H9 (cell line): Measurements from ENCODE around the gene INPP5J. TPM values are rescaled to one million over a fixed set of nuclear protein-coding genes. Genes with fewer than 3 reads are reported as not detected.

Experiments
- DNase-seq: peaks from one replicate; pipeline ENCODE4 v3.0.0-alpha.2; 2017
- H2AFZ ChIP-seq: one replicate; pipeline ENCODE4 v1.6.1; 2013; ENCODE audit warnings: mild to moderate bottlenecking, low read length, control low read depth, moderate library complexity
- H2AK5ac ChIP-seq: 2 replicates; pipeline ENCODE4 v1.6.1; 2013; ENCODE audit warnings: low read length, control low read depth, mixed read lengths; ENCODE audit not compliant: insufficient read length
- H2BK120ac ChIP-seq: one replicate; pipeline ENCODE4 v1.6.1; 2013; ENCODE audit warnings: low read depth, mild to moderate bottlenecking, low read length, control low read depth, inconsistent platforms; ENCODE audit not compliant: poor library complexity, severe bottlenecking
- H2BK12ac ChIP-seq: 2 replicates; pipeline ENCODE4 v1.6.1; 2013; ENCODE audit warnings: low read length, control low read depth, mixed read lengths, low read depth; ENCODE audit not compliant: insufficient read length
- H2BK15ac ChIP-seq: 2 replicates; pipeline ENCODE4 v1.6.1; 2013; ENCODE audit warnings: low read depth, low read length, control low read depth
- H2BK20ac ChIP-seq: one replicate; pipeline ENCODE4 v1.6.1; 2013; ENCODE audit warnings: low read depth, mild to moderate bottlenecking, low read length, control low read depth, inconsistent platforms; ENCODE audit not compliant: poor library complexity, severe bottlenecking
- H2BK5ac ChIP-seq: 2 replicates; pipeline ENCODE4 v1.6.1; 2013; ENCODE audit warnings: low read length, control low read depth, mixed read lengths; ENCODE audit not compliant: insufficient read length
- H3K14ac ChIP-seq: 2 replicates; pipeline ENCODE4 v1.6.1; 2013; ENCODE audit warnings: low read length, control low read depth; ENCODE audit not compliant: insufficient read depth
- H3K18ac ChIP-seq: 2 replicates; pipeline ENCODE4 v1.6.1; 2013; ENCODE audit warnings: low read depth, mild to moderate bottlenecking, mixed read lengths, low read length, control low read depth; ENCODE audit not compliant: insufficient read length
- H3K23ac ChIP-seq: 2 replicates; pipeline ENCODE4 v1.6.1; 2013; ENCODE audit warnings: low read length, control low read depth, mixed read lengths, low read depth; ENCODE audit not compliant: insufficient read length
- H3K23me2 ChIP-seq: 2 replicates; pipeline ENCODE4 v1.6.1; 2013; ENCODE audit warnings: low read depth, mild to moderate bottlenecking, mixed read lengths, low read length, control low read depth; ENCODE audit not compliant: insufficient read length, poor library complexity, severe bottlenecking
- H3K27ac ChIP-seq: 2 replicates; pipeline ENCODE4 v1.5.1; 2013; ENCODE audit warnings: low read length, control low read depth, mixed read lengths, low read depth; ENCODE audit not compliant: insufficient read length
- H3K27me3 ChIP-seq: 2 replicates; pipeline ENCODE4 v1.6.1; 2013; ENCODE audit warnings: low read length, control low read depth, inconsistent platforms; ENCODE audit not compliant: insufficient read depth
- H3K4ac ChIP-seq: 2 replicates; pipeline ENCODE4 v1.6.1; 2013; ENCODE audit warnings: low read depth, mild to moderate bottlenecking, control low read depth, inconsistent platforms, low read length, moderate library complexity
- H3K4me1 ChIP-seq: 2 replicates; pipeline ENCODE4 v1.6.1; 2013; ENCODE audit warnings: low read length, control low read depth, inconsistent platforms; ENCODE audit not compliant: insufficient read depth
- H3K4me2 ChIP-seq: 2 replicates; pipeline ENCODE4 v1.6.1; 2013; ENCODE audit warnings: low read length, control low read depth, mixed read lengths; ENCODE audit not compliant: insufficient read length, insufficient read depth
- H3K56ac ChIP-seq: 2 replicates; pipeline ENCODE4 v1.6.1; 2013; ENCODE audit warnings: low read depth, mild to moderate bottlenecking, mixed read lengths, low read length, control low read depth; ENCODE audit not compliant: insufficient read length
- H3K79me1 ChIP-seq: 2 replicates; pipeline ENCODE4 v1.6.1; 2013; ENCODE audit warnings: low read depth, mild to moderate bottlenecking, moderate library complexity, low read length, control low read depth, inconsistent platforms; ENCODE audit not compliant: insufficient read depth, poor library complexity, severe bottlenecking
- H3K79me2 ChIP-seq: 2 replicates; pipeline ENCODE4 v1.6.1; 2013; ENCODE audit warnings: low read length, control low read depth, inconsistent platforms; ENCODE audit not compliant: insufficient read depth
- H3K9ac ChIP-seq: 2 replicates; pipeline ENCODE4 v1.6.1; 2013; ENCODE audit warnings: low read length, control low read depth, mixed read lengths; ENCODE audit not compliant: insufficient read length; ENCODE audit errors: extremely low read depth
- H3K9me3 ChIP-seq: one replicate; pipeline ENCODE4 v1.6.1; 2013; ENCODE audit warnings: low read depth, low read length, inconsistent platforms; ENCODE audit not compliant: control insufficient read depth
- H3T11ph ChIP-seq: one replicate; pipeline ENCODE4 v1.6.1; 2013; ENCODE audit warnings: mild to moderate bottlenecking, low read length, control low read depth, inconsistent platforms
- H4K20me1 ChIP-seq: one replicate; pipeline ENCODE4 v1.6.1; 2013; ENCODE audit not compliant: control insufficient read depth, insufficient read length, insufficient read depth
- H4K5ac ChIP-seq: 2 replicates; pipeline ENCODE4 v1.6.1; 2013; ENCODE audit warnings: low read depth, mild to moderate bottlenecking, mixed read lengths, low read length, control low read depth; ENCODE audit not compliant: insufficient read length
- H4K8ac ChIP-seq: replicated peaks from 2 replicates; pipeline ENCODE4 v1.6.1; 2013; ENCODE audit warnings: low read length, control low read depth, mixed read lengths, low read depth; ENCODE audit not compliant: insufficient read length
- H4K91ac ChIP-seq: 2 replicates; pipeline ENCODE4 v1.6.1; 2013; ENCODE audit warnings: low read depth, mild to moderate bottlenecking, moderate library complexity, mixed read lengths, low read length, control low read depth; ENCODE audit not compliant: insufficient read length
- H3K27ac Mint-ChIP-seq, 3 experiments: 2 replicates in 2 of 3; 3 replicates in 1 of 3; pipeline ENCODE4 v1.8.0; 2020 to 2021; ENCODE audit warnings: mixed read lengths in 3 of 3, mild to moderate bottlenecking in 1 of 3, moderate library complexity in 1 of 3
- H3K27me3 Mint-ChIP-seq: 2 replicates; pipeline ENCODE4 v1.8.0; 2021; ENCODE audit warnings: low read depth, mild to moderate bottlenecking, moderate library complexity, mixed read lengths
- H3K36me3 Mint-ChIP-seq, 3 experiments: 2 replicates in 2 of 3; 3 replicates in 1 of 3; pipeline ENCODE4 v1.8.0; 2020 to 2021; ENCODE audit warnings: low read depth in 3 of 3, mixed read lengths in 3 of 3; ENCODE audit not compliant: insufficient read depth in 1 of 3
- H3K4me1 Mint-ChIP-seq, 2 experiments: 2 replicates each; pipeline ENCODE4 v1.8.0; 2020; ENCODE audit warnings: mixed read lengths in 2 of 2
- H3K4me3 Mint-ChIP-seq, 2 experiments: 2 replicates in 1 of 2; 3 replicates in 1 of 2; pipeline ENCODE4 v1.8.0; 2020 to 2021; ENCODE audit warnings: mild to moderate bottlenecking in 2 of 2, mixed read lengths in 2 of 2, moderate library complexity in 1 of 2
- H3K9me3 Mint-ChIP-seq, 2 experiments: 2 replicates in 1 of 2; 3 replicates in 1 of 2; pipeline ENCODE4 v1.8.0; 2020; ENCODE audit warnings: mild to moderate bottlenecking in 2 of 2, mixed read lengths in 2 of 2, moderate library complexity in 1 of 2
- CTCF ChIP-seq: fragments of 200-600 bp; sonication (generic); conservative IDR thresholded peaks from 3 replicates; pipeline ENCODE4 v1.8.0; 2021; ENCODE audit warnings: antibody characterized with exemption, mild to moderate bottlenecking
- WGBS: extraction: QIAGEN DNeasy Blood & Tissue Kit; methylation state at CpG from one replicate; pipeline ENCODE4 v1.1.7; 2013; ENCODE audit warnings: missing lambda C conversion rate, low lambda C conversion rate, mixed read lengths; ENCODE audit not compliant: insufficient read length; ENCODE audit errors: extremely low coverage; 5-methylcytosine and 5-hydroxymethylcytosine counted together
- total RNA-seq: library from RNA; stranded (reverse); gene quantifications from 2 replicates; pipeline ENCODE4 v1.2.1, GENCODE V29; 2021

Gene INPP5J
- total RNA-seq, 1 experiment from 2014 or later: 4.9 TPM

GRCh38 chr22:31094021-31094551 lies 28.7 kb upstream of the INPP5J start:
- peaks cover 4 to 28% of the 10 kb centered on the region in 2 experiments for H3K4me1 Mint-ChIP-seq
- Histone ChIP-seq H3K23me2 (peaks cover 6% of the 10 kb centered on the region), H3K79me1 (no peaks in the 10 kb centered on the region), H3K18ac (no peak overlapping the region), H2BK5ac (no peak overlapping the region), H3T11ph (no peak overlapping the region), H4K8ac (no peak overlapping the region), H2AK5ac (no peak overlapping the region), H3K4ac (no peak overlapping the region), H2AFZ (no peak overlapping the region), H2BK15ac (no peak overlapping the region), H2BK20ac (no peak overlapping the region), H4K91ac (no peak overlapping the region), H3K23ac (no peak overlapping the region), H3K9ac (no peak overlapping the region), H3K4me2 (no peak overlapping the region), H3K14ac (no peak overlapping the region), H4K20me1 (no peaks in the 10 kb centered on the region), H3K4me1 (0 out of 2 replicates have a peak, but pooled peaks cover 1% of the 10 kb centered on the region), H3K27ac (no peak overlapping the region), H3K56ac (no peak overlapping the region), H2BK120ac (no peak overlapping the region), H3K9me3 (no peaks in the 10 kb centered on the region), H3K27me3 (no peaks in the 10 kb centered on the region), H2BK12ac (no peak overlapping the region), H4K5ac (no peak overlapping the region), H3K79me2 (no peaks in the 10 kb centered on the region)
- no peaks in the 10 kb centered on the region for H3K27me3 Mint-ChIP-seq
- WGBS: no CpG with 5 or more reads among the region's 5 CpGs
- no peak for TF ChIP-seq CTCF
- no peak for DNase-seq
- no peak overlapping the region for H3K27ac Mint-ChIP-seq
- no peak overlapping the region for H3K4me3 Mint-ChIP-seq
- peaks cover 3 to 10% (median 3%) of the 10 kb centered on the region in 3 experiments; a peak in 3 of 7 replicates for H3K36me3 Mint-ChIP-seq
- no peaks in the 10 kb centered on the region; a peak in 1 of 5 replicates for H3K9me3 Mint-ChIP-seq
